Raji (cell line): ENCODE results near the gene UBTF.
A peak's percentile ranks its signal among the peaks of the same experiment; 100 is the strongest.

Source experiments
- POLR2A ChIP-seq: IDR thresholded peaks from 2 replicates; pipeline ENCODE4 v1.6.1; 2011; ENCODE audit warnings: low read depth, low read length, control low read depth; ENCODE audit not compliant: insufficient read depth

The UBTF gene

GRCh38 chr17:44211281-44212265 is 7.9 kb downstream of the UBTF start:
- no peak for TF ChIP-seq POLR2A

GRCh38 chr17:44210342-44211192 is 8.9 kb downstream of the UBTF start:
- peak; percentile 46; the same call in 1 of the 2 replicates for TF ChIP-seq POLR2A

GRCh38 chr17:44209786-44210341 is 9.6 kb downstream of the UBTF start:
- no peak for TF ChIP-seq POLR2A

GRCh38 chr17:44207743-44208142 is 11.7 kb downstream of the UBTF start:
- no peak for TF ChIP-seq POLR2A

GRCh38 chr17:44207319-44207718 is 12.2 kb downstream of the UBTF start:
- no peak for TF ChIP-seq POLR2A

GRCh38 chr17:44206825-44207155 is 12.7 kb downstream of the UBTF start:
- no peak for TF ChIP-seq POLR2A

GRCh38 chr17:44205962-44206824 is 13.3 kb downstream of the UBTF start:
- TF ChIP-seq POLR2A: no peak

GRCh38 chr17:44204441-44204882 is 15.0 kb downstream of the UBTF start:
- no peak; the same call in 1 of the 2 replicates for TF ChIP-seq POLR2A

GRCh38 chr17:44203731-44204440 is 15.6 kb downstream of the UBTF start:
- TF ChIP-seq POLR2A: no peak; the same call in 1 of the 2 replicates

GRCh38 chr17:44202756-44203155 is 16.7 kb downstream of the UBTF start:
- no peak for TF ChIP-seq POLR2A

- peak; percentile 57 for TF ChIP-seq POLR2A
Measured at GRCh38 chr17:44200478-44201155, 18.9 kb downstream of the UBTF start.

GRCh38 chr17:44199553-44200477 is 19.7 kb downstream of the UBTF start, which contains the start of gene ATXN7L3:
ATXN7L3 (minus strand) TSS chr17:44199884; CDS start chr17:44198070, 1,814 bp downstream.
- TF ChIP-seq POLR2A: peak; percentile 37
